Measurements from ENCODE around the gene LIMCH1. TPM values are rescaled to one million over a fixed set of nuclear protein-coding genes. Genes with fewer than 3 reads are reported as not detected.

Gene LIMCH1
- polyA plus RNA-seq, 2 donors, result 8.3 to 9.0 TPM

GRCh38 chr4:41509451-41509866, 28.5 kb upstream of the LIMCH1 start:
- no peak overlapping the region for H3K27ac ChIP-seq (ENCODE audit: low read depth in 2 of 2, low read length in 1 of 2)
- WGBS, 2 donors, result 27 to 35% methylated on average over 2 of the region's 2 CpGs
- H3K4me1 ChIP-seq (ENCODE audit: control insufficient read depth in 2 of 2, insufficient read depth in 2 of 2, low read length in 1 of 2), result no peaks in the 10 kb centered on the region
- no peaks in the 10 kb centered on the region for H3K9me3 ChIP-seq (ENCODE audit: control insufficient read depth in 2 of 2, insufficient read depth in 1 of 2, low read depth in 1 of 2, low read length in 1 of 2)
- no peaks in the 10 kb centered on the region for H3K36me3 ChIP-seq (ENCODE audit: control insufficient read depth in 2 of 2, insufficient read depth in 2 of 2, low read length in 1 of 2)
- H3K27me3 ChIP-seq (ENCODE audit: control insufficient read depth in 1 of 2, insufficient read depth in 2 of 2, low read length in 2 of 2), result no peaks in the 10 kb centered on the region
- no peak overlapping the region for H3K4me3 ChIP-seq (ENCODE audit: low read depth in 1 of 2, low read length in 2 of 2)

DNA sequence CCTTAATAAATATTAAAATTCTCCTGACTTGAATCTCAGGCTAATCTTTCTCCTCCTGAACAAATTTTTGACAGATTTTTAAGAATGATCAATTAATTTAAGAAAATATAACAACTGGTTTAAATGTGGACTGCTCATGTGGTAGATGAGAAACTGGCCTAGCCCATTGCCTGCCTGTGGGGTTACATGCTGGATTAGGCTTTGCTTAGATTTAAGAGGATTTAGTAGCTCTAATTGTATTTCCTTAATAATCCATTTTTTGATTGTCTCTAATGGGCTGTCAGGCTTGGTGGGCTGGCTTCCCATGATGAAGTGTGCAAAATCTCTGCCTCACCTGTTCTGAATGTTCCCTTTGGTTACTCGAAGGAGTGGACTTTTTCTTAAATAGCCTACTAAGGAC, 27.8 kb upstream of the LIMCH1 start:
- Histone ChIP-seq H3K9me3 (ENCODE audit: control insufficient read depth in 2 of 2, insufficient read depth in 1 of 2, low read depth in 1 of 2, low read length in 1 of 2) (no peaks in the 10 kb centered on the region), H3K27me3 (ENCODE audit: control insufficient read depth in 1 of 2, insufficient read depth in 2 of 2, low read length in 2 of 2) (no peaks in the 10 kb centered on the region), H3K36me3 (ENCODE audit: control insufficient read depth in 2 of 2, insufficient read depth in 2 of 2, low read length in 1 of 2) (no peaks in the 10 kb centered on the region), H3K27ac (ENCODE audit: low read depth in 2 of 2, low read length in 1 of 2) (no peak overlapping the region), H3K4me3 (ENCODE audit: low read depth in 1 of 2, low read length in 2 of 2) (no peak overlapping the region), H3K4me1 (ENCODE audit: control insufficient read depth in 2 of 2, insufficient read depth in 2 of 2, low read length in 1 of 2) (no peaks in the 10 kb centered on the region)
- 77 to 86% methylated on average over 1 of the region's 1 CpG for WGBS, 2 donors

- Histone ChIP-seq H3K9me3 (ENCODE audit: control insufficient read depth in 2 of 2, insufficient read depth in 1 of 2, low read depth in 1 of 2, low read length in 1 of 2) (no peaks in the 10 kb centered on the region), H3K27ac (ENCODE audit: low read depth in 2 of 2, low read length in 1 of 2) (no peak overlapping the region), H3K4me3 (ENCODE audit: low read depth in 1 of 2, low read length in 2 of 2) (no peak overlapping the region), H3K36me3 (ENCODE audit: control insufficient read depth in 2 of 2, insufficient read depth in 2 of 2, low read length in 1 of 2) (no peaks in the 10 kb centered on the region), H3K4me1 (ENCODE audit: control insufficient read depth in 2 of 2, insufficient read depth in 2 of 2, low read length in 1 of 2) (no peaks in the 10 kb centered on the region), H3K27me3 (ENCODE audit: control insufficient read depth in 1 of 2, insufficient read depth in 2 of 2, low read length in 2 of 2) (no peaks in the 10 kb centered on the region)
- WGBS, 2 donors, result 75 to 77% methylated on average over 1 of the region's 1 CpG
Measured at GRCh38 chr4:41512136-41512535, 25.8 kb upstream of the LIMCH1 start.

- Histone ChIP-seq H3K4me1 (ENCODE audit: control insufficient read depth in 2 of 2, insufficient read depth in 2 of 2, low read length in 1 of 2) (no peaks in the 10 kb centered on the region), H3K9me3 (ENCODE audit: control insufficient read depth in 2 of 2, insufficient read depth in 1 of 2, low read depth in 1 of 2, low read length in 1 of 2) (no peaks in the 10 kb centered on the region), H3K27ac (ENCODE audit: low read depth in 2 of 2, low read length in 1 of 2) (no peak overlapping the region), H3K36me3 (ENCODE audit: control insufficient read depth in 2 of 2, insufficient read depth in 2 of 2, low read length in 1 of 2) (no peaks in the 10 kb centered on the region), H3K27me3 (ENCODE audit: control insufficient read depth in 1 of 2, insufficient read depth in 2 of 2, low read length in 2 of 2) (no peaks in the 10 kb centered on the region), H3K4me3 (ENCODE audit: low read depth in 1 of 2, low read length in 2 of 2) (no peak overlapping the region)
Measured at GRCh38 chr4:41512596-41512995, 25.4 kb upstream of the LIMCH1 start.

DNA sequence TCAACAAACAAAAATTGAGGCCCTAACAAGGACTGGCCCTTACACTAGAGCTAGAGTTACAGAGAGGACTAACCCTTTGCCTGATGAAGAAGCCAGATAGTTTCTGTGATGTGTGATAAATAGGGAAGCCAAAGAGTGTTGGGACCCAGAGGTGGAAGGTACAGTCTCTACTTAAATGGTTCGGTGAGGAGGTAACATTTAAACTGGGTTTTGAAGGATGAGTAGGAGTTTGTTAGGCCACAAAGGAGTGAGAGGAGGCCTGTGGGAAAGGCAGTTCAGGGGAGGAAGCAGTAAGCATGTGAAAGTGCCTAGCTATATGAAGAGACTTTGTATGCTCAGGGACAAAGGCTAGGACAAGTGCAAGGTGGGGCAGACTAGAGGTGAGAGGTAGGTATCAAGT, 23.8 kb upstream of the LIMCH1 start:
- H3K27ac ChIP-seq (ENCODE audit: low read depth in 2 of 2, low read length in 1 of 2), result no peak overlapping the region
- no peaks in the 10 kb centered on the region for H3K36me3 ChIP-seq (ENCODE audit: control insufficient read depth in 2 of 2, insufficient read depth in 2 of 2, low read length in 1 of 2)
- no peaks in the 10 kb centered on the region for H3K9me3 ChIP-seq (ENCODE audit: control insufficient read depth in 2 of 2, insufficient read depth in 1 of 2, low read depth in 1 of 2, low read length in 1 of 2)
- 95 to 97% methylated on average over 1 of the region's 1 CpG for WGBS, 2 donors
- H3K4me1 ChIP-seq (ENCODE audit: control insufficient read depth in 2 of 2, insufficient read depth in 2 of 2, low read length in 1 of 2), result no peaks in the 10 kb centered on the region
- no peak overlapping the region for H3K4me3 ChIP-seq (ENCODE audit: low read depth in 1 of 2, low read length in 2 of 2)
- H3K27me3 ChIP-seq (ENCODE audit: control insufficient read depth in 1 of 2, insufficient read depth in 2 of 2, low read length in 2 of 2), result no peaks in the 10 kb centered on the region

- Histone ChIP-seq H3K27me3 (ENCODE audit: control insufficient read depth in 1 of 2, insufficient read depth in 2 of 2, low read length in 2 of 2) (no peaks in the 10 kb centered on the region), H3K4me3 (ENCODE audit: low read depth in 1 of 2, low read length in 2 of 2) (no peak overlapping the region), H3K27ac (ENCODE audit: low read depth in 2 of 2, low read length in 1 of 2) (no peak overlapping the region), H3K9me3 (ENCODE audit: control insufficient read depth in 2 of 2, insufficient read depth in 1 of 2, low read depth in 1 of 2, low read length in 1 of 2) (no peaks in the 10 kb centered on the region), H3K36me3 (ENCODE audit: control insufficient read depth in 2 of 2, insufficient read depth in 2 of 2, low read length in 1 of 2) (no peaks in the 10 kb centered on the region), H3K4me1 (ENCODE audit: control insufficient read depth in 2 of 2, insufficient read depth in 2 of 2, low read length in 1 of 2) (no peaks in the 10 kb centered on the region)
- WGBS, 2 donors, result 87 to 89% methylated on average over 14 of the region's 14 CpGs
Measured at GRCh38 chr4:41514766-41515481, 23.0 kb upstream of the LIMCH1 start.

- Histone ChIP-seq H3K9me3 (ENCODE audit: control insufficient read depth in 2 of 2, insufficient read depth in 1 of 2, low read depth in 1 of 2, low read length in 1 of 2) (no peaks in the 10 kb centered on the region), H3K4me3 (ENCODE audit: low read depth in 1 of 2, low read length in 2 of 2) (no peak overlapping the region), H3K27me3 (ENCODE audit: control insufficient read depth in 1 of 2, insufficient read depth in 2 of 2, low read length in 2 of 2) (no peaks in the 10 kb centered on the region), H3K36me3 (ENCODE audit: control insufficient read depth in 2 of 2, insufficient read depth in 2 of 2, low read length in 1 of 2) (no peaks in the 10 kb centered on the region), H3K27ac (ENCODE audit: low read depth in 2 of 2, low read length in 1 of 2) (no peak overlapping the region), H3K4me1 (ENCODE audit: control insufficient read depth in 2 of 2, insufficient read depth in 2 of 2, low read length in 1 of 2) (no peaks in the 10 kb centered on the region)
- 81 to 86% methylated on average over 4 of the region's 4 CpGs for WGBS, 2 donors
Measured at GRCh38 chr4:41517121-41517520, 20.8 kb upstream of the LIMCH1 start.

DNA sequence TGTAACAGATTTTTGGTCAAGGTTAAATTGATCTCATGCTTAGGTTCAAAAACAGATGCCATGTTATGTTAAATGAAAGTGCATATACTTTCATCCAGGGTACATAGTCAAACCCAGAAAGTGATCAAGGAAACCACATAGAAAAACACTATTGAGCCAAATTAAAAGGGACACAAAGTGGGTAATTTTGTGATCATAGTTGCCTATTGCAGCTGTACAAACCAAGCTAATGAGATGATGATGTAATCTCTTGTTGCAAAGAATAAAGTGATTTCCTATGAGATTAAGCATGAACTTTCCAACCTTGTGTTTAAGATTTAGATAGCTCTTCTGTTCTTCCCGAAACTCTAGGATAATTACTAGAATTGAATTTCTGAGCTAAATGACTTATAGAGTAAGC, 20.2 kb upstream of the LIMCH1 start:
- 87 to 92% methylated on average over 1 of the region's 1 CpG for WGBS, 2 donors
- H3K4me1 ChIP-seq (ENCODE audit: control insufficient read depth in 2 of 2, insufficient read depth in 2 of 2, low read length in 1 of 2), result no peaks in the 10 kb centered on the region

DNA sequence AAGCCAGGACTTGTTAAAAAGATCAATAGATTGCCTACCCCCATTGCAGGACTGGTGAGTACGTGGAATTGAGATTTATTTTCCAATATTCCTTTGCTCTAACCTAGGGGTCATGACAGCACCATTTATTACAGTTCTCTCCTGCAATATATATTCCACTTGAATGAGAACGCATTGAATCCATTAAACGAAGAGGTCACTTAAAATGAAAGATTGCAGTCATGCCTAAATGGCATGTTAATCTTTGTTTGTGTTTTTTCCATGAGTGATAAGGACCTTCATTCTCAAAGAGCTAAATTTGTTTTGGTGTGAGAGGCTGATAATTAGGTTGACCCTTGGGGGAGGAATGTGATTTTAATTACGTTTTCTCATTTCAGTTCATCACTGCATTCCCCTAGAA, 13.5 kb upstream of the LIMCH1 start:
- H3K4me1 ChIP-seq (ENCODE audit: control insufficient read depth in 2 of 2, insufficient read depth in 2 of 2, low read length in 1 of 2), result no peaks in the 10 kb centered on the region
- no peak overlapping the region for H3K27ac ChIP-seq (ENCODE audit: low read depth in 2 of 2, low read length in 1 of 2)
- no peak overlapping the region for H3K4me3 ChIP-seq (ENCODE audit: low read depth in 1 of 2, low read length in 2 of 2)
- H3K27me3 ChIP-seq (ENCODE audit: control insufficient read depth in 1 of 2, insufficient read depth in 2 of 2, low read length in 2 of 2), result no peaks in the 10 kb centered on the region
- H3K36me3 ChIP-seq (ENCODE audit: control insufficient read depth in 2 of 2, insufficient read depth in 2 of 2, low read length in 1 of 2), result no peaks in the 10 kb centered on the region
- no peaks in the 10 kb centered on the region for H3K9me3 ChIP-seq (ENCODE audit: control insufficient read depth in 2 of 2, insufficient read depth in 1 of 2, low read depth in 1 of 2, low read length in 1 of 2)
- 50 to 71% methylated on average over 4 of the region's 4 CpGs for WGBS, 2 donors

More for the DNA sequence above, 20.2 kb upstream of the LIMCH1 start:
- Histone ChIP-seq H3K27ac (ENCODE audit: low read depth in 2 of 2, low read length in 1 of 2) (no peak overlapping the region), H3K4me3 (ENCODE audit: low read depth in 1 of 2, low read length in 2 of 2) (no peak overlapping the region), H3K27me3 (ENCODE audit: control insufficient read depth in 1 of 2, insufficient read depth in 2 of 2, low read length in 2 of 2) (no peaks in the 10 kb centered on the region), H3K36me3 (ENCODE audit: control insufficient read depth in 2 of 2, insufficient read depth in 2 of 2, low read length in 1 of 2) (no peaks in the 10 kb centered on the region), H3K9me3 (ENCODE audit: control insufficient read depth in 2 of 2, insufficient read depth in 1 of 2, low read depth in 1 of 2, low read length in 1 of 2) (no peaks in the 10 kb centered on the region)

GRCh38 chr4:41525129-41525528, 12.8 kb upstream of the LIMCH1 start:
- no peaks in the 10 kb centered on the region for H3K4me1 ChIP-seq (ENCODE audit: control insufficient read depth in 2 of 2, insufficient read depth in 2 of 2, low read length in 1 of 2)
- no peaks in the 10 kb centered on the region for H3K9me3 ChIP-seq (ENCODE audit: control insufficient read depth in 2 of 2, insufficient read depth in 1 of 2, low read depth in 1 of 2, low read length in 1 of 2)
- no peaks in the 10 kb centered on the region for H3K36me3 ChIP-seq (ENCODE audit: control insufficient read depth in 2 of 2, insufficient read depth in 2 of 2, low read length in 1 of 2)
- H3K27ac ChIP-seq (ENCODE audit: low read depth in 2 of 2, low read length in 1 of 2), result no peak overlapping the region
- H3K27me3 ChIP-seq (ENCODE audit: control insufficient read depth in 1 of 2, insufficient read depth in 2 of 2, low read length in 2 of 2), result no peaks in the 10 kb centered on the region
- H3K4me3 ChIP-seq (ENCODE audit: low read depth in 1 of 2, low read length in 2 of 2), result no peak overlapping the region
- WGBS, 2 donors, result 77 to 83% methylated on average over 11 of the region's 11 CpGs

All from esophagus (tissue), 2 donors.